Activated T-cell treated with anti-CD3 and anti-CD28 coated beads, Interleukin-2, amount 50 U/mL, for 1 hour (primary cell): ENCODE data around the gene RBKS.

Experiments
- DNase-seq: peaks from one replicate; pipeline ENCODE4 v3.0.0-alpha.2; 2020

Gene RBKS

GRCh38 chr2:27890146-27890923 lies at the start of gene RBKS, which contains the start of gene BABAM2:
Gene RBKS (minus strand): TSS chr2:27890387. CDS start chr2:27890345, 42 bp downstream.
Gene BABAM2 (plus strand): TSS chr2:27890729. CDS start chr2:27894557, 3,828 bp downstream.
- peak; percentile 96 for DNase-seq

GRCh38 chr2:27935026-27935425 lies 44.8 kb upstream of the RBKS start:
- no peak for DNase-seq

GRCh38 chr2:27932396-27932795 lies 42.2 kb upstream of the RBKS start:
- DNase-seq = no peak

GRCh38 chr2:27931361-27931950 lies 41.3 kb upstream of the RBKS start:
- DNase-seq = no peak

GRCh38 chr2:27929916-27930486 lies 39.8 kb upstream of the RBKS start:
- no peak for DNase-seq

- no peak for DNase-seq
Observed at GRCh38 chr2:27925766-27926472, 35.7 kb upstream of the RBKS start.

- no peak for DNase-seq
Observed at GRCh38 chr2:27922842-27923241, 32.7 kb upstream of the RBKS start.

- DNase-seq = no peak
Observed at GRCh38 chr2:27921880-27922547, 31.8 kb upstream of the RBKS start.

- DNase-seq = no peak
Observed at GRCh38 chr2:27921424-27921823, 31.2 kb upstream of the RBKS start.

- no peak for DNase-seq
Observed at GRCh38 chr2:27920148-27920885, 30.1 kb upstream of the RBKS start.

GRCh38 chr2:27916293-27916995 lies 26.3 kb upstream of the RBKS start:
- no peak for DNase-seq

- DNase-seq = no peak
Observed at GRCh38 chr2:27915874-27916273, 25.7 kb upstream of the RBKS start.

- no peak for DNase-seq
Observed at GRCh38 chr2:27915191-27915590, 25.0 kb upstream of the RBKS start.

GRCh38 chr2:27914805-27915175 lies 24.6 kb upstream of the RBKS start:
- no peak for DNase-seq

GRCh38 chr2:27914041-27914804 lies 24.0 kb upstream of the RBKS start:
- no peak for DNase-seq

- DNase-seq = no peak
Observed at GRCh38 chr2:27912512-27912911, 22.3 kb upstream of the RBKS start.

- no peak for DNase-seq
Observed at GRCh38 chr2:27911458-27912210, 21.4 kb upstream of the RBKS start.

GRCh38 chr2:27909901-27910300 lies 19.7 kb upstream of the RBKS start:
- no peak for DNase-seq

GRCh38 chr2:27907547-27907946 lies 17.4 kb upstream of the RBKS start:
- DNase-seq = no peak

- DNase-seq = no peak
Observed at GRCh38 chr2:27906074-27906473, 15.9 kb upstream of the RBKS start.
